Calu3 (cell line): Measurements from ENCODE around the gene R3HDM1. TPM values are rescaled to one million over a fixed set of nuclear protein-coding genes. Genes with fewer than 3 reads are reported as not detected.

Source experiments
- BruUV-seq: library from RNA; stranded (reverse); fragments of 400-500 nt; replicated peaks from 2 replicates; lab custom pipeline; 2021; lab: Mats Ljungman, UMichigan
- CTCF ChIA-PET: fragments of 300-600 bp; sonication (Branson Sonifier 250); formaldehyde crosslinking; loops from one replicate; lab custom pipeline; 2022; ENCODE audit warnings: antibody characterized with exemption; lab: Charles Lee
- DNase-seq: peaks from one replicate; pipeline ENCODE4 v3.0.0; 2022
- H3K27ac Mint-ChIP-seq: one replicate; pipeline ENCODE4 v1.8.0; 2022; ENCODE audit warnings: mixed read lengths; ENCODE audit not compliant: unreplicated experiment
- H3K27me3 Mint-ChIP-seq: one replicate; pipeline ENCODE4 v1.8.0; 2022; ENCODE audit warnings: mixed read lengths; ENCODE audit not compliant: unreplicated experiment
- H3K36me3 Mint-ChIP-seq: one replicate; pipeline ENCODE4 v1.8.0; 2022; ENCODE audit warnings: mild to moderate bottlenecking, moderate library complexity, mixed read lengths; ENCODE audit not compliant: insufficient read depth, unreplicated experiment
- H3K4me1 Mint-ChIP-seq: one replicate; pipeline ENCODE4 v1.8.0; 2022; ENCODE audit warnings: mild to moderate bottlenecking, low read depth, mixed read lengths; ENCODE audit not compliant: unreplicated experiment
- H3K4me3 Mint-ChIP-seq: one replicate; pipeline ENCODE4 v1.8.0; 2022; ENCODE audit warnings: mild to moderate bottlenecking, low read depth, moderate library complexity, mixed read lengths; ENCODE audit not compliant: unreplicated experiment
- H3K9me3 Mint-ChIP-seq: one replicate; pipeline ENCODE4 v1.8.0; 2022; ENCODE audit warnings: low read depth, mixed read lengths; ENCODE audit not compliant: unreplicated experiment
- intact Hi-C: fragments of 100-400 bp; cut with micrococcal nuclease; formaldehyde crosslinking; loops from one replicate; pipeline ENCODE4 v1.10.0; 2022; ENCODE audit not compliant: unreplicated experiment
- total RNA-seq: library from RNA; stranded (reverse); gene quantifications from 2 replicates; pipeline ENCODE4 v1.2.3, GENCODE V29; 2022
- TF ChIP-seq, protein P1 (sequence below): fragments of 200-600 bp; IDR thresholded peaks from one replicate; pipeline ENCODE4 v1.8.0; 2022; ENCODE audit warnings: antibody characterized with exemption; ENCODE audit not compliant: unreplicated experiment

Gene R3HDM1
- total RNA-seq, 1 experiment from 2014 or later, result 46.1 TPM

DNA sequence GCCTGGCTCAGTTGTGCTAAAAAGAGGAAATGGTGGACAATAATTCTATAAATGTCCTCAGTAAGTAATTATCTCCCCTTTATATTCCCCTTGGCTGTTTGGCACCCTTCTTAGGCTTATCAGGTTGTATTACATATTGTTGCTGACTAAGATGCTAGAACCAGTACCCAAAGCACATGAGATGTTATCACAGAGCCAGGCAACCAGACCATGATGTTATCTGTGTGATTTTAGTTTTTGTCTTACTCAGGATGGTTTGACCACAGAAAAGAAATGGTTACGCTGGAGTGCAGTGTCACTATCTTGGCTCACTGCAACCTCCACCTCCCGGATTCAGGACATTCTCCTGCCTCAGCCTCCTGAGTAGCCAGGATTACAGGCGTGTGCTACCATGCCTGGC lies 15.2 kb downstream of the R3HDM1 start:
- CTCF ChIA-PET, result no interaction called here
- no TSS peak for BruUV-seq
- no peak overlapping the region for H3K27ac Mint-ChIP-seq

DNA sequence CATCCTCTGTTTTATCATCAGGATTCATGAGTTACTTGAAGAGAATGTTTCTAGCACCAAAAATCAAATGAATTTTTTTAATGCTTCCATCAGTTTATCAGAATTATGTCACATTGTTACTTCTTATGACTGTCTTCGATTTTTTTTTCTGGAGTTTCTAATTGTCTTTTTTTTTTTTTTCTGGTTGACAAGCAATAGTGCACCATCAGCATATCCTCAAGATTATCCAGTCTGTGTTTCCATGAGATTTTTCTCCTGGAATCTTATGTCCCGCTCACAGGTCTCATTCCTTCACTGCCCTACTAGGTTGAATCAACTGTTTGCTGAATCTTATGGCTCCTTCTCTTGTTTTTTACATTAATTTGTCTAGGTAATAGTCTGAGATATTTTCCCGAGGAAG lies 16.0 kb downstream of the R3HDM1 start:
- CTCF ChIA-PET, result no interaction called here
- no peak overlapping the region for H3K27ac Mint-ChIP-seq
- BruUV-seq, result no TSS peak
- H3K4me1 Mint-ChIP-seq, result no peaks in the 10 kb centered on the region
- H3K36me3 Mint-ChIP-seq, result no peaks in the 10 kb centered on the region
- H3K27me3 Mint-ChIP-seq, result no peaks in the 10 kb centered on the region
- TF ChIP-seq, protein P1, sequence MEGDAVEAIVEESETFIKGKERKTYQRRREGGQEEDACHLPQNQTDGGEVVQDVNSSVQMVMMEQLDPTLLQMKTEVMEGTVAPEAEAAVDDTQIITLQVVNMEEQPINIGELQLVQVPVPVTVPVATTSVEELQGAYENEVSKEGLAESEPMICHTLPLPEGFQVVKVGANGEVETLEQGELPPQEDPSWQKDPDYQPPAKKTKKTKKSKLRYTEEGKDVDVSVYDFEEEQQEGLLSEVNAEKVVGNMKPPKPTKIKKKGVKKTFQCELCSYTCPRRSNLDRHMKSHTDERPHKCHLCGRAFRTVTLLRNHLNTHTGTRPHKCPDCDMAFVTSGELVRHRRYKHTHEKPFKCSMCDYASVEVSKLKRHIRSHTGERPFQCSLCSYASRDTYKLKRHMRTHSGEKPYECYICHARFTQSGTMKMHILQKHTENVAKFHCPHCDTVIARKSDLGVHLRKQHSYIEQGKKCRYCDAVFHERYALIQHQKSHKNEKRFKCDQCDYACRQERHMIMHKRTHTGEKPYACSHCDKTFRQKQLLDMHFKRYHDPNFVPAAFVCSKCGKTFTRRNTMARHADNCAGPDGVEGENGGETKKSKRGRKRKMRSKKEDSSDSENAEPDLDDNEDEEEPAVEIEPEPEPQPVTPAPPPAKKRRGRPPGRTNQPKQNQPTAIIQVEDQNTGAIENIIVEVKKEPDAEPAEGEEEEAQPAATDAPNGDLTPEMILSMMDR, result no peak
- no peak for DNase-seq
- no peak overlapping the region for H3K4me3 Mint-ChIP-seq
- intact Hi-C loops, result no loop called here
- no peaks in the 10 kb centered on the region for H3K9me3 Mint-ChIP-seq

More for the DNA sequence above, 15.2 kb downstream of the R3HDM1 start:
- intact Hi-C loops, result no loop called here
- Mint-ChIP-seq H3K36me3 (no peaks in the 10 kb centered on the region), H3K4me3 (no peak overlapping the region), H3K27me3 (no peaks in the 10 kb centered on the region), H3K4me1 (no peaks in the 10 kb centered on the region), H3K9me3 (no peaks in the 10 kb centered on the region)
- TF ChIP-seq, protein P1, result no peak
- DNase-seq, result no peak

DNA sequence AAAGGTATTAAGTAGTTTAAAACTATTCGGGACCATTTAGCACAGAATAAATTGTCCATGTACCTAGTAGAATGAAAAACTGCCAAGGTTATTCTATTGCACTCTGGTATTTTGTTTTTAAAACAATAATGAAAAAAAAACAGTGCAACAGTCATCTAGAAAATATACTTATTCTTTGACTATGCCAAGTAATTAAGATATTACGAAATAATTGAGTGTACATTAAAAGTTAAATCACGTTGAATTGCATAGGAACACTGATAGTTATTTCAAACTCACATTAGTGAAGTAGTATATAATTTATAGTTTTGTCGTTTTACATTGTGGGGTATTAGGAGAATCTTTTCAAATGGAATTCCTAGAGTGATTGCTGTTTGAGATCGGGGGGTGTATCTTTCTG lies 20.1 kb downstream of the R3HDM1 start:
- H3K4me3 Mint-ChIP-seq, result no peak overlapping the region
- peaks cover 3% of the 10 kb centered on the region for H3K9me3 Mint-ChIP-seq

DNA sequence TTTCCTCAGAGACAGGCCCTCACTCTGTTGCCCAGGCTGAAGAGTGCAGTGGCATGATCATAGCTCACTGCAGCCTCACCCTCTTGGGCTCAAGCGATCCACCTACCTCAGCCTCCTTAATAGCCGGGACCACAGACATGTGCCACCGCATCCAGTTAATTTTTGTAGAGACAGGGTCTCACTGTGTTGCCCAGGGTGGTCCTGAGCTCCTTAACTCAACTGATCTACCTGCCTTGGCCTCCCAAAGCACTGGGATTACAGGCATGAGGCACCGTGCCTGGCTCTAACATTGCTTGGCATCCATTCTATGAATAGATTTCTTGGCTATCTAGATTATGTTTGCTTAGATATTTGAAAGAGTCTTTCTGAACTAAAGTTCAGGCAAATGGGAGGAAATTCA lies 21.6 kb downstream of the R3HDM1 start:
- no peaks in the 10 kb centered on the region for H3K36me3 Mint-ChIP-seq
- peaks cover 3% of the 10 kb centered on the region for H3K9me3 Mint-ChIP-seq
- peaks cover 7% of the 10 kb centered on the region for H3K4me1 Mint-ChIP-seq
- no peak for DNase-seq
- CTCF ChIA-PET, result no interaction called here
- BruUV-seq, result no TSS peak
- no peak overlapping the region for H3K27ac Mint-ChIP-seq
- intact Hi-C loops, result no loop called here
- no peak overlapping the region for H3K4me3 Mint-ChIP-seq
- no peaks in the 10 kb centered on the region for H3K27me3 Mint-ChIP-seq
- TF ChIP-seq, protein P1, result no peak

More for the DNA sequence above, 20.1 kb downstream of the R3HDM1 start:
- H3K4me1 Mint-ChIP-seq, result no peaks in the 10 kb centered on the region
- intact Hi-C loops, result no loop called here
- CTCF ChIA-PET, result no interaction called here
- no peak overlapping the region for H3K27ac Mint-ChIP-seq
- no TSS peak for BruUV-seq
- DNase-seq, result no peak
- no peaks in the 10 kb centered on the region for H3K36me3 Mint-ChIP-seq
- TF ChIP-seq, protein P1, result no peak
- no peaks in the 10 kb centered on the region for H3K27me3 Mint-ChIP-seq
